CD14-positive monocyte (primary cell): ENCODE measurements around the gene PRSS33. TPM values are rescaled to one million over a fixed set of nuclear protein-coding genes. Genes with fewer than 3 reads are reported as not detected.

Experiments used
- DNase-seq, 3 donors: peaks; one replicate each; pipeline ENCODE4 v3.0.0-alpha.2; 2011 to 2022
- H2AFZ ChIP-seq: 2 replicates; pipeline ENCODE4 v1.6.0; 2012; ENCODE audit warnings: mild to moderate bottlenecking, low read depth, low read length, inconsistent platforms; ENCODE audit not compliant: insufficient read depth, poor library complexity, severe bottlenecking
- H3K27ac ChIP-seq, 2 donors: 1 replicate in 1 of 2; 2 replicates in 1 of 2; pipeline ENCODE4 v1.5.1; 2012 to 2013; ENCODE audit warnings: low read length in 2 of 2, control low read depth in 1 of 2, inconsistent platforms in 1 of 2, low read depth in 1 of 2, mild to moderate bottlenecking in 1 of 2
- H3K27me3 ChIP-seq, 2 donors: one replicate each; pipeline versions ENCODE4 v1.6.0 to v1.6.1; 2011 to 2013; ENCODE audit warnings: low read length in 2 of 2; ENCODE audit not compliant: control insufficient read depth in 2 of 2, insufficient read depth in 2 of 2
- H3K36me3 ChIP-seq, 2 donors: replicated peaks in 1 of 2; 1 replicate in 1 of 2; 2 replicates in 1 of 2; pipeline versions ENCODE4 v1.5.1 to v1.6.1; 2012 to 2013; ENCODE audit warnings: low read length in 2 of 2, control low read depth in 1 of 2, inconsistent platforms in 1 of 2, mild to moderate bottlenecking in 1 of 2; ENCODE audit not compliant: insufficient read depth in 2 of 2, control insufficient read depth in 1 of 2
- H3K4me1 ChIP-seq, 2 donors: 1 replicate in 1 of 2; 2 replicates in 1 of 2; pipeline versions ENCODE4 v1.5.1 to v1.6.1; 2012 to 2013; ENCODE audit warnings: low read length in 2 of 2, control low read depth in 1 of 2, inconsistent platforms in 1 of 2, mild to moderate bottlenecking in 1 of 2, moderate library complexity in 1 of 2; ENCODE audit not compliant: insufficient read depth in 2 of 2, control insufficient read depth in 1 of 2
- H3K4me2 ChIP-seq: replicated peaks from 2 replicates; pipeline ENCODE3; 2012; ENCODE audit warnings: low read length, moderate library complexity, mild to moderate bottlenecking; ENCODE audit not compliant: poor library complexity, severe bottlenecking; ENCODE audit errors: extremely low read depth
- H3K4me3 ChIP-seq, 3 experiments: fragments of 200-600 bp in 1 of 3; sonication (generic) in 1 of 3; replicated peaks in 1 of 3; 1 replicate in 2 of 3; 2 replicates in 1 of 3; pipeline ENCODE4 v1.5.1; 2011 to 2013; ENCODE audit warnings: low read length in 3 of 3, mild to moderate bottlenecking in 3 of 3, control low read depth in 2 of 3, low read depth in 2 of 3, inconsistent platforms in 1 of 3, moderate library complexity in 1 of 3
- H3K79me2 ChIP-seq: 2 replicates; pipeline ENCODE4 v1.6.0; 2012; ENCODE audit warnings: mild to moderate bottlenecking, control low read depth, inconsistent platforms, low read length, moderate library complexity; ENCODE audit not compliant: insufficient read depth
- H3K9ac ChIP-seq: 2 replicates; pipeline ENCODE4 v1.6.0; 2017; ENCODE audit warnings: low read length, mild to moderate bottlenecking; ENCODE audit not compliant: insufficient read depth, poor library complexity, severe bottlenecking
- H3K9me3 ChIP-seq, 2 donors: replicated peaks in 1 of 2; 1 replicate in 1 of 2; 2 replicates in 1 of 2; pipeline versions ENCODE4 v1.5.1 to v1.6.1; 2012 to 2013; ENCODE audit warnings: low read length in 2 of 2, control low read depth in 1 of 2; ENCODE audit not compliant: control insufficient read depth in 1 of 2, insufficient read depth in 1 of 2
- H4K20me1 ChIP-seq: 2 replicates; pipeline ENCODE4 v1.6.0; 2012; ENCODE audit warnings: mild to moderate bottlenecking, low read length, control low read depth, moderate library complexity; ENCODE audit not compliant: insufficient read depth
- H3K27ac Mint-ChIP-seq, 7 donors: one replicate each; pipeline ENCODE4 v1.8.0; 2020; ENCODE audit warnings: mild to moderate bottlenecking in 7 of 7, mixed read lengths in 7 of 7, moderate library complexity in 6 of 7, inconsistent platforms in 2 of 7
- H3K27me3 Mint-ChIP-seq, 3 donors: one replicate each; pipeline ENCODE4 v1.8.0; 2021 to 2022; ENCODE audit warnings: low read depth in 3 of 3, mild to moderate bottlenecking in 3 of 3, mixed read lengths in 3 of 3, moderate library complexity in 3 of 3, inconsistent platforms in 1 of 3
- H3K36me3 Mint-ChIP-seq, 2 donors: one replicate each; pipeline ENCODE4 v1.8.0; 2020; ENCODE audit warnings: mixed read lengths in 2 of 2, inconsistent platforms in 1 of 2, mild to moderate bottlenecking in 1 of 2
- H3K4me1 Mint-ChIP-seq: one replicate; pipeline ENCODE4 v1.8.0; 2020; ENCODE audit warnings: mild to moderate bottlenecking, mixed read lengths
- H3K4me3 Mint-ChIP-seq, 2 donors: one replicate each; pipeline ENCODE4 v1.8.0; 2020; ENCODE audit warnings: mild to moderate bottlenecking in 2 of 2, mixed read lengths in 2 of 2, moderate library complexity in 1 of 2
- H3K9me3 Mint-ChIP-seq, 7 donors: one replicate each; pipeline ENCODE4 v1.8.0; 2020 to 2022; ENCODE audit warnings: mixed read lengths in 7 of 7, mild to moderate bottlenecking in 6 of 7, moderate library complexity in 6 of 7, inconsistent platforms in 2 of 7
- WGBS: methylation state at CpG from one replicate; pipeline ENCODE4 v1.1.5; 2013; ENCODE audit warnings: missing lambda C conversion rate; ENCODE audit not compliant: insufficient coverage; 5-methylcytosine and 5-hydroxymethylcytosine counted together
- intact Hi-C, 2 donors: fragments of 100-400 bp; cut with micrococcal nuclease; formaldehyde crosslinking; loops; one replicate each; pipeline versions ENCODE4 v1.15.0 to v1.15.1; 2023
- polyA plus RNA-seq, 3 donors: library from polyadenylated mRNA; depleted of rRNA in 1 of 3; unstranded in 2 of 3; stranded (reverse) in 1 of 3; fragments of 300-500 nt in 2 of 3; fragments of >200 nt in 1 of 3; fragmentation: Illumina TruSeq in 2 of 3; gene quantifications; 1 replicate in 2 of 3; 2 replicates in 1 of 3; pipeline ENCODE4 v1.2.3, GENCODE V29; 2012 to 2021
- TF ChIP-seq, protein P1 (sequence below): fragments of 200-600 bp; IDR thresholded peaks from one replicate; pipeline ENCODE4 v1.8.0; 2022; ENCODE audit warnings: antibody characterized with exemption, mild to moderate bottlenecking

Gene PRSS33
- polyA plus RNA-seq, 3 donors: 0.05 TPM; not detected in 2

- no peaks in the 10 kb centered on the region for H3K36me3 ChIP-seq
- H3K4me1 ChIP-seq: peaks cover 14 to 18% of the 10 kb centered on the region in 2 donors
- H3K9me3 Mint-ChIP-seq: peaks cover 0 to 8% (median 1%) of the 10 kb centered on the region in 7 donors
- peaks cover 1 to 5% (median 3%) of the 10 kb centered on the region in 3 donors for H3K27me3 Mint-ChIP-seq
- peaks cover 0 to 4% of the 10 kb centered on the region in 2 donors for H3K9me3 ChIP-seq
- 92% methylated on average over 15 of the region's 19 CpGs for WGBS
- H3K4me3 ChIP-seq: no peak overlapping the region
- no peaks in the 10 kb centered on the region for H4K20me1 ChIP-seq
- no peaks in the 10 kb centered on the region for H3K27me3 ChIP-seq
- no peak overlapping the region for H3K27ac Mint-ChIP-seq
- H3K36me3 Mint-ChIP-seq: no peaks in the 10 kb centered on the region
- intact Hi-C loops: no loop called here
- TF ChIP-seq, protein P1, sequence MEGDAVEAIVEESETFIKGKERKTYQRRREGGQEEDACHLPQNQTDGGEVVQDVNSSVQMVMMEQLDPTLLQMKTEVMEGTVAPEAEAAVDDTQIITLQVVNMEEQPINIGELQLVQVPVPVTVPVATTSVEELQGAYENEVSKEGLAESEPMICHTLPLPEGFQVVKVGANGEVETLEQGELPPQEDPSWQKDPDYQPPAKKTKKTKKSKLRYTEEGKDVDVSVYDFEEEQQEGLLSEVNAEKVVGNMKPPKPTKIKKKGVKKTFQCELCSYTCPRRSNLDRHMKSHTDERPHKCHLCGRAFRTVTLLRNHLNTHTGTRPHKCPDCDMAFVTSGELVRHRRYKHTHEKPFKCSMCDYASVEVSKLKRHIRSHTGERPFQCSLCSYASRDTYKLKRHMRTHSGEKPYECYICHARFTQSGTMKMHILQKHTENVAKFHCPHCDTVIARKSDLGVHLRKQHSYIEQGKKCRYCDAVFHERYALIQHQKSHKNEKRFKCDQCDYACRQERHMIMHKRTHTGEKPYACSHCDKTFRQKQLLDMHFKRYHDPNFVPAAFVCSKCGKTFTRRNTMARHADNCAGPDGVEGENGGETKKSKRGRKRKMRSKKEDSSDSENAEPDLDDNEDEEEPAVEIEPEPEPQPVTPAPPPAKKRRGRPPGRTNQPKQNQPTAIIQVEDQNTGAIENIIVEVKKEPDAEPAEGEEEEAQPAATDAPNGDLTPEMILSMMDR: no peak
- no peak overlapping the region for H3K4me2 ChIP-seq
- H3K9ac ChIP-seq: no peak overlapping the region
- DNase-seq: no peak
- H3K79me2 ChIP-seq: no peaks in the 10 kb centered on the region
- no peak overlapping the region for H3K4me3 Mint-ChIP-seq
- H3K4me1 Mint-ChIP-seq: peaks cover 12% of the 10 kb centered on the region
- no peak overlapping the region for H2AFZ ChIP-seq
- H3K27ac ChIP-seq: no peak overlapping the region
Observed at GRCh38 chr16:2826591-2827373, 39.4 kb upstream of the PRSS33 start.

DNA sequence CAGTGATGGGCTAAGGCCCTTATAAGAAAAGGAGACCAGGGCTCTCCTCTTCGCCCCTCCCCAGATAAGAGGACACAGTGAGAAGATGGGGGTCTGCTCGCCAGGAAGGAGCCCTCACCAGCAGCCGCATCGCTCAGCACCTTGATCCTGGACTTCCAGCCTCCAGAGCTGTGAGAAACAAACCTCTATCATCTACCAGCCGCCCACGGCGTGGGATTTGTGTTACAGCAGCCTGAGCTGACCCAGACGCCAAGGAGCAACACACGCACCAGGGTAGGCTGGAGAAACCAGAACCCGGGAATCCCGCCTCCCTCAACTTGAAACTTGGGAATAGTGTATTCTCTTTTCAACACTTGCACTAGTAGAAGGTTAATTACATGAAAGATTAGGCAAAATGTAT, 38.5 kb upstream of the PRSS33 start:
- Histone ChIP-seq H3K4me3 (no peak overlapping the region), H4K20me1 (no peaks in the 10 kb centered on the region), H3K9me3 (no peaks in the 10 kb centered on the region), H3K27me3 (no peaks in the 10 kb centered on the region), H3K4me2 (no peak overlapping the region), H3K4me1 (peaks cover 14 to 18% of the 10 kb centered on the region in 2 donors), H2AFZ (no peak overlapping the region), H3K36me3 (no peaks in the 10 kb centered on the region), H3K27ac (no peak overlapping the region), H3K79me2 (no peaks in the 10 kb centered on the region), H3K9ac (no peak overlapping the region)
- peak overlapping the region in 1 of 7 donors; percentile 14 for H3K27ac Mint-ChIP-seq
- intact Hi-C loops: no loop called here
- no peaks in the 10 kb centered on the region for H3K36me3 Mint-ChIP-seq
- H3K4me3 Mint-ChIP-seq: no peak overlapping the region
- peaks cover 12% of the 10 kb centered on the region for H3K4me1 Mint-ChIP-seq
- H3K27me3 Mint-ChIP-seq: peaks cover 1 to 5% (median 2%) of the 10 kb centered on the region in 3 donors
- TF ChIP-seq, protein P1: no peak
- DNase-seq: no peak
- WGBS: 100% methylated on average over 2 of the region's 11 CpGs
- peaks cover 0 to 3% (median 0%) of the 10 kb centered on the region in 7 donors for H3K9me3 Mint-ChIP-seq
